Esophagus squamous epithelium (tissue), 4 donors: ENCODE results near the gene TAX1BP1.

Experiments used
- CTCF ChIP-seq, 6 experiments: fragments of 450-650 bp in 4 of 6; fragments of 200-600 bp in 2 of 6; sonication (generic) in 2 of 6; IDR thresholded peaks; one replicate each; pipeline ENCODE4 v1.5.1; 2016 to 2019; ENCODE audit warnings: antibody characterized with exemption in 6 of 6, mild to moderate bottlenecking in 4 of 6, moderate library complexity in 4 of 6
- POLR2A ChIP-seq, 4 donors: fragments of 450-650 bp; IDR thresholded peaks; one replicate each; pipeline ENCODE4 v1.6.1; 2017; ENCODE audit warnings: antibody characterized with exemption in 4 of 4, mild to moderate bottlenecking in 4 of 4, moderate library complexity in 3 of 4

GRCh38 chr7:27775782-27776181 lies 35.8 kb downstream of the TAX1BP1 start:
- TF ChIP-seq CTCF (IDR thresholded peaks at IDR 0.05) (no peak), POLR2A (IDR thresholded peaks at IDR 0.05) (no peak)
